Keratinocyte (primary cell): ENCODE results near the gene FOXF2. TPM values are rescaled to one million over a fixed set of nuclear protein-coding genes. Genes with fewer than 3 reads are reported as not detected.

Experiments
- DNase-seq: peaks from one replicate; pipeline ENCODE4 v3.0.0-alpha.2; 2011; ENCODE audit warnings: low read depth, missing footprints, low spot score
- FAIRE-seq: peaks from 2 replicates; lab custom pipeline; 2011; peaks lifted over from hg19 to GRCh38; lab: Jason Lieb, UNC
- H2AFZ ChIP-seq: 2 replicates; pipeline ENCODE4 v1.6.0; 2012; ENCODE audit warnings: low read length, control low read depth, inconsistent platforms; ENCODE audit not compliant: control insufficient read depth
- H3K27ac ChIP-seq: 2 replicates; pipeline ENCODE4 v1.5.1; 2011; ENCODE audit warnings: low read length; ENCODE audit not compliant: control insufficient read depth, insufficient read depth
- H3K27me3 ChIP-seq: 3 replicates; pipeline ENCODE4 v1.6.0; 2011; ENCODE audit warnings: low read length; ENCODE audit not compliant: control insufficient read depth, insufficient read depth; ENCODE audit errors: extremely low read depth
- H3K36me3 ChIP-seq, 2 experiments: 2 replicates in 1 of 2; 3 replicates in 1 of 2; pipeline ENCODE4 v1.5.1; 2011; ENCODE audit warnings: low read length in 2 of 2, mild to moderate bottlenecking in 1 of 2; ENCODE audit not compliant: control insufficient read depth in 2 of 2, insufficient read depth in 2 of 2; ENCODE audit errors: extremely low read depth in 1 of 2
- H3K4me1 ChIP-seq: 3 replicates; pipeline ENCODE4 v1.5.1; 2011; ENCODE audit warnings: low read length; ENCODE audit not compliant: control insufficient read depth, insufficient read depth; ENCODE audit errors: extremely low read depth
- H3K4me2 ChIP-seq: 3 replicates; pipeline ENCODE4 v1.6.0; 2011; ENCODE audit warnings: low read depth, low read length; ENCODE audit not compliant: control insufficient read depth, insufficient read depth; ENCODE audit errors: extremely low read depth
- H3K4me3 ChIP-seq, 3 experiments: fragments of 200-600 bp in 1 of 3; sonication (generic) in 1 of 3; 2 replicates in 2 of 3; 3 replicates in 1 of 3; pipeline ENCODE4 v1.5.1; 2011 to 2016; ENCODE audit warnings: low read length in 3 of 3, mild to moderate bottlenecking in 3 of 3, control low read depth in 2 of 3, inconsistent platforms in 1 of 3, low read depth in 1 of 3, mixed read lengths in 1 of 3, mixed run types in 1 of 3, moderate library complexity in 1 of 3; ENCODE audit not compliant: control insufficient read depth in 2 of 3, insufficient read depth in 2 of 3; ENCODE audit errors: extremely low read depth in 1 of 3
- H3K79me2 ChIP-seq: 2 replicates; pipeline ENCODE4 v1.6.0; 2012; ENCODE audit warnings: low read length; ENCODE audit not compliant: control insufficient read depth, insufficient read depth
- H3K9ac ChIP-seq: 3 replicates; pipeline ENCODE4 v1.6.0; 2011; ENCODE audit warnings: low read length; ENCODE audit not compliant: control insufficient read depth, insufficient read depth; ENCODE audit errors: extremely low read depth
- H3K9me1 ChIP-seq: 3 replicates; pipeline ENCODE4 v1.6.0; 2011; ENCODE audit warnings: low read length; ENCODE audit not compliant: control insufficient read depth, insufficient read depth; ENCODE audit errors: extremely low read depth
- H3K9me3 ChIP-seq: 2 replicates; pipeline ENCODE4 v1.5.1; 2012; ENCODE audit warnings: low read depth, low read length; ENCODE audit not compliant: control insufficient read depth
- H4K20me1 ChIP-seq: 3 replicates; pipeline ENCODE4 v1.6.0; 2011; ENCODE audit warnings: low read length; ENCODE audit not compliant: control insufficient read depth, insufficient read depth; ENCODE audit errors: extremely low read depth
- EZH2 ChIP-seq: IDR thresholded peaks from one replicate; pipeline ENCODE4 v1.6.1; 2012; ENCODE audit warnings: inconsistent platforms, mild to moderate bottlenecking, low read length, moderate library complexity
- dilution Hi-C: fragments of 300-500 bp; cut with MboI; formaldehyde crosslinking; loops from one replicate; pipeline ENCODE4 v1.7.0; 2020; ENCODE audit warnings: low sequenced_read_pairs; ENCODE audit not compliant: extremely low pct_ligation_motif_present
- polyA plus RNA-seq, 5 experiments: library from polyadenylated mRNA; depleted of rRNA in 3 of 5; stranded (reverse) in 3 of 5; stranded (forward) in 1 of 5; unstranded in 1 of 5; fragments of >200 nt; gene quantifications; 1 replicate in 1 of 5; 2 replicates in 3 of 5; 3 replicates in 1 of 5; pipeline versions ENCODE4 v1.2.1 to v1.2.3, GENCODE V29; 2011 to 2012; ENCODE audit warnings: missing spikeins in 2 of 5, low read depth in 1 of 5, low replicate concordance in 1 of 5
- TF ChIP-seq, protein P1 (sequence below), 3 experiments: IDR thresholded peaks in 1 of 3; conservative IDR thresholded peaks in 1 of 3; optimal IDR thresholded peaks in 1 of 3; 2 replicates in 2 of 3; 3 replicates in 1 of 3; pipeline versions ENCODE3 to v1.5.1; 2011; ENCODE audit warnings: low read length in 3 of 3, mild to moderate bottlenecking in 3 of 3, moderate library complexity in 2 of 3, control low read depth in 1 of 3, inconsistent platforms in 1 of 3; ENCODE audit not compliant: insufficient read depth in 2 of 3; ENCODE audit errors: extremely low read depth in 1 of 3

The FOXF2 gene
- polyA plus RNA-seq, 1 donor (not counting 4 experiments of a cell fraction or from before 2014, with no cell fraction given): 0.34 TPM

GRCh38 chr6:1365686-1366085 is 23.7 kb upstream of the FOXF2 start:
- H3K9me3 ChIP-seq: no peaks in the 10 kb centered on the region
- FAIRE-seq: no peak
- no peak overlapping the region for H3K9ac ChIP-seq
- no peaks in the 10 kb centered on the region for H3K9me1 ChIP-seq
- H3K27me3 ChIP-seq: peaks cover 8% of the 10 kb centered on the region
- no peaks in the 10 kb centered on the region for H4K20me1 ChIP-seq
- no peak overlapping the region for H3K4me3 ChIP-seq
- dilution Hi-C loops: loop anchor here (25.0 kb wide), 1 partner anchor 603 kb away; no protein-coding TSS in a partner anchor
- DNase-seq: no peak
- no peaks in the 10 kb centered on the region for H3K4me1 ChIP-seq
- no peak overlapping the region for H2AFZ ChIP-seq
- no peak for TF ChIP-seq EZH2
- TF ChIP-seq, protein P1, sequence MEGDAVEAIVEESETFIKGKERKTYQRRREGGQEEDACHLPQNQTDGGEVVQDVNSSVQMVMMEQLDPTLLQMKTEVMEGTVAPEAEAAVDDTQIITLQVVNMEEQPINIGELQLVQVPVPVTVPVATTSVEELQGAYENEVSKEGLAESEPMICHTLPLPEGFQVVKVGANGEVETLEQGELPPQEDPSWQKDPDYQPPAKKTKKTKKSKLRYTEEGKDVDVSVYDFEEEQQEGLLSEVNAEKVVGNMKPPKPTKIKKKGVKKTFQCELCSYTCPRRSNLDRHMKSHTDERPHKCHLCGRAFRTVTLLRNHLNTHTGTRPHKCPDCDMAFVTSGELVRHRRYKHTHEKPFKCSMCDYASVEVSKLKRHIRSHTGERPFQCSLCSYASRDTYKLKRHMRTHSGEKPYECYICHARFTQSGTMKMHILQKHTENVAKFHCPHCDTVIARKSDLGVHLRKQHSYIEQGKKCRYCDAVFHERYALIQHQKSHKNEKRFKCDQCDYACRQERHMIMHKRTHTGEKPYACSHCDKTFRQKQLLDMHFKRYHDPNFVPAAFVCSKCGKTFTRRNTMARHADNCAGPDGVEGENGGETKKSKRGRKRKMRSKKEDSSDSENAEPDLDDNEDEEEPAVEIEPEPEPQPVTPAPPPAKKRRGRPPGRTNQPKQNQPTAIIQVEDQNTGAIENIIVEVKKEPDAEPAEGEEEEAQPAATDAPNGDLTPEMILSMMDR (optimal IDR thresholded peaks at IDR 0.05 in 1 of 3, IDR thresholded peaks at IDR 0.05 in 1 of 3, conservative IDR thresholded peaks at IDR 0.05 in 1 of 3; ENCODE audit: extremely low read depth in 1 of 3, insufficient read depth in 2 of 3, low read length in 3 of 3): no peak
- H3K27ac ChIP-seq: no peak overlapping the region
- no peaks in the 10 kb centered on the region for H3K36me3 ChIP-seq
- no peak overlapping the region for H3K4me2 ChIP-seq
- H3K79me2 ChIP-seq: no peaks in the 10 kb centered on the region

- Histone ChIP-seq H4K20me1 (no peaks in the 10 kb centered on the region), H3K27me3 (peaks cover 19% of the 10 kb centered on the region), H3K36me3 (no peaks in the 10 kb centered on the region), H3K4me3 (no peak overlapping the region), H2AFZ (no peak overlapping the region), H3K4me1 (no peaks in the 10 kb centered on the region), H3K9ac (no peak overlapping the region), H3K27ac (no peak overlapping the region), H3K79me2 (no peaks in the 10 kb centered on the region), H3K9me1 (no peaks in the 10 kb centered on the region), H3K9me3 (no peaks in the 10 kb centered on the region), H3K4me2 (no peak overlapping the region)
- dilution Hi-C loops: loop anchor here (25.0 kb wide), 1 partner anchor 605 kb away; no protein-coding TSS in a partner anchor
- DNase-seq (no peak), FAIRE-seq (no peak)
- TF ChIP-seq EZH2: no peak
- TF ChIP-seq, protein P1 (optimal IDR thresholded peaks at IDR 0.05 in 1 of 3, IDR thresholded peaks at IDR 0.05 in 1 of 3, conservative IDR thresholded peaks at IDR 0.05 in 1 of 3; ENCODE audit: extremely low read depth in 1 of 3, insufficient read depth in 2 of 3, low read length in 3 of 3): no peak
These were observed 21.6 kb upstream of the FOXF2 start for GRCh38 chr6:1367771-1368170.
